Chondrocyte (in vitro differentiated cells): ENCODE results near the gene RHEB. TPM values are rescaled to one million over a fixed set of nuclear protein-coding genes. Genes with fewer than 3 reads are reported as not detected.
A peak's percentile ranks its signal among the peaks of the same experiment; 100 is the strongest.

ENCODE experiments used
- DNase-seq: peaks from one replicate; pipeline ENCODE4 v3.0.0; 2021; ENCODE audit warnings: mixed read lengths, low spot score
- H3K27ac Mint-ChIP-seq: one replicate; pipeline ENCODE4 v1.8.0; 2021; ENCODE audit warnings: mild to moderate bottlenecking, moderate library complexity, mixed read lengths; ENCODE audit not compliant: unreplicated experiment
- H3K27me3 Mint-ChIP-seq: 2 replicates; pipeline ENCODE4 v1.8.0; 2021; ENCODE audit warnings: low read depth, mixed read lengths
- H3K36me3 Mint-ChIP-seq: 2 replicates; pipeline ENCODE4 v1.8.0; 2021; ENCODE audit warnings: low read depth, mixed read lengths
- H3K4me1 Mint-ChIP-seq: 2 replicates; pipeline ENCODE4 v1.8.0; 2021; ENCODE audit warnings: low read depth, mild to moderate bottlenecking, mixed read lengths
- H3K4me3 Mint-ChIP-seq: one replicate; pipeline ENCODE4 v1.8.0; 2021; ENCODE audit warnings: mild to moderate bottlenecking, moderate library complexity, mixed read lengths; ENCODE audit not compliant: unreplicated experiment
- H3K9me3 Mint-ChIP-seq: 2 replicates; pipeline ENCODE4 v1.8.0; 2021; ENCODE audit warnings: low read depth, mixed read lengths
- CTCF ChIP-seq: fragments of 200-600 bp; sonication (generic); IDR thresholded peaks from 2 replicates; pipeline ENCODE4 v1.5.0; 2021; ENCODE audit warnings: antibody characterized with exemption, mild to moderate bottlenecking, moderate library complexity
- total RNA-seq: library from RNA; stranded (reverse); gene quantifications from 3 replicates; pipeline ENCODE4 v1.2.1, GENCODE V29; 2021

RHEB gene
- total RNA-seq, 1 donor from 2014 or later = 126 TPM

- no peak for DNase-seq
- no peak overlapping the region for H3K4me3 Mint-ChIP-seq
- H3K9me3 Mint-ChIP-seq = no peaks in the 10 kb centered on the region
- no peak for TF ChIP-seq CTCF
- no peaks in the 10 kb centered on the region for H3K36me3 Mint-ChIP-seq
- H3K27me3 Mint-ChIP-seq = peaks cover 5% of the 10 kb centered on the region
- H3K27ac Mint-ChIP-seq = no peak overlapping the region
- H3K4me1 Mint-ChIP-seq = no peaks in the 10 kb centered on the region
Observed at GRCh38 chr7:151452680-151453325, 66.9 kb downstream of the RHEB start.

DNA sequence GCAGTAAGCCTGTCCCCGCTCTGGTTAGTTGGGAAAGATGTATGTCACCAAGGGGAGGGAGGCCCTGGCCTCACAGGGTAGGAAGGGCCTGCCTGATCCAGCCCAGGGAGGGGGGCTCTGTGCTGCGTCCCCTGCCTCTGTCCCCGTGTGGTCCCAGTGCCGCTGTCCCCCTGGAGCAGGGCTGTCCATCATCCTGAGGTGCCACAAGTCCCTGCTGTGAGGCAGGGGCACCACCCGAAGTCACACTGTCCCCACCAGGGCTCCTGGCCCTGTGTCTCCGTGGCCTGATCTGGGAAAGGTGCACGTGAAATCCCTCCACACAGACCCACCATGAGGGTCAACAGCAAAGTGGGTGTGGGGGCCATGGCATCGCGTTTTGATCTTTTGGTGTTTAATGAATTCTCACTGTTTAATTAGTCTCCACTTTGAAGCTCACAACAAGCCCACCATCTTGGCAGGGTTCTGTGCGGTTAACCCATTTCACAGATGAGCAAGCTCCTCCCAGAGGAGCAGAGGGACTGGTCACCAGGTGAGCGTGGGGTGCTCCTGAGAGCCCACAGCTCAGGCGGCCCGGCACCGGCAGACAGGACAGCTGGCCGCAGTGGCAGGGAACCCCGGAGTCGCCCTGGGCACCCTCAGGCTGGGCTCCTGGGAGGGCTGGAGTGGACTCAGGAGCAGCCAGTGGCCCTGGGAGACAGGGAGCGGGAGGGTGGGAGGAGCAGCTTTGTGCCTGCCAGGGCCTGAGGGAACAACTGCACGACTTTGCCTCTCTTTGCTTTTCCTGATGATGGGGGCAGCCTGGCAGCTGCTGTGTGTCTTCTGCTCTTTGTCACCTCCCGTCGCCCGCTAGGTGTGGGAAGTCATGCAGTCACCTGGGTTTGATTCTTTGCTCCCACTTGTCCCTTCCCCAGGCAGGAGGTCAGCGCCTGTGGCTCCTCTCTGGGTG, 67.8 kb downstream of the RHEB start:
- H3K27me3 Mint-ChIP-seq = peaks cover 5% of the 10 kb centered on the region
- no peaks in the 10 kb centered on the region for H3K9me3 Mint-ChIP-seq
- DNase-seq = peak; percentile 86
- H3K27ac Mint-ChIP-seq = no peak overlapping the region
- no peaks in the 10 kb centered on the region for H3K4me1 Mint-ChIP-seq
- H3K4me3 Mint-ChIP-seq = no peak overlapping the region
- TF ChIP-seq CTCF = no peak
- no peaks in the 10 kb centered on the region for H3K36me3 Mint-ChIP-seq

GRCh38 chr7:151451156-151451555, 68.5 kb downstream of the RHEB start:
- Mint-ChIP-seq H3K27ac (no peak overlapping the region), H3K4me3 (no peak overlapping the region), H3K9me3 (no peaks in the 10 kb centered on the region), H3K4me1 (peaks cover 4% of the 10 kb centered on the region), H3K27me3 (peaks cover 7% of the 10 kb centered on the region), H3K36me3 (no peaks in the 10 kb centered on the region)
- TF ChIP-seq CTCF = no peak
- DNase-seq = peak; percentile 68

DNA sequence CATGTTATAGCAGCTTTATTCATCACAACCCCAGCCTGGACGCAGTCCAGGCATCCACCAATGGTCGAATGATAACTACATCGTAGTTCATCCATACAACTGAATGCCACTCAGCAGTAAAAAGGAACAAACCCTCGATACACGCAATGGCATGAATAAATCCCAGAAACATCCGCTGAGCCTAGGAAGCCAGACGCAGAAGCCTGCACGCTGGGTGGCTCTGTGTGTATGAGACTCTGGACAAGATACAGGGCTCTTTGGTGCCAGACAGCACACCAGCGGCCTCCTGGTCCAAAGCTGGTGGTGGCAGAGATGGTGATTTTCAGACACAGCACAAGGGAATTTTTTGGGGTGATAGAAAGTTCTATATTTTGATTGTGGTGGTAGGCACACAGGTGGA, 69.7 kb downstream of the RHEB start:
- no peak for DNase-seq
- Mint-ChIP-seq H3K27me3 (peaks cover 7% of the 10 kb centered on the region), H3K27ac (no peak overlapping the region), H3K4me3 (no peak overlapping the region), H3K4me1 (peaks cover 4% of the 10 kb centered on the region), H3K36me3 (no peaks in the 10 kb centered on the region), H3K9me3 (no peaks in the 10 kb centered on the region)
- no peak for TF ChIP-seq CTCF
